ENCODE results near the gene FBXW11.

DNA sequence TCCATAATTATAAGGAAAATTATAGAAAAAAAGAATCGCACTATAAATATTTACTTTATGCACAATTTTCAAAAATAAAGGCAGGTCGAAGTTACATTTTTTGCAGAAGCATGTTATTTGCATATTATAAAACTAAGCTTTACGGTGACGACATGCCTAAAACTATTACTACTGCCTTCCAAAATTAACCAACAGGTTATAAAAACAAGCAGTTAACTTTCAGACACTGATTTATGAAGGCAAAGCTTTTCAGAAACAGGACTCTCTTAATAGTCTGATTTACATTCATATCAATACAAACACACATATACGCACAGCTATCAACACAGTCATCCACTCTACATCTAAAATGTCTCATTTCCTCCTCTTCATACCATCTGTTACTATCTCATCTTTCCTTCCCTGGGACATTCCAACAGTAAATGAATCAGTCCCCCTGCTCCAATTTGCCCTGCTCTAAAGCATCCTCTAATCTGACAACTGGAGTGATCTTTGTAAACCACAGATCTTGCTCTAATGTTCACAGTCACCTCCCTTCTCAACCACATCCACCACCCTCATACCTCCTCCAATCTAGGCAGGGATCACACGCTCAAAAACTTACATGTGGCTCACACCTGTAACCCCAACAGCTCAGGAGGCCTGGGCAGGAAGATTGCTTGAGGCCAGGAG, 21.6 kb downstream of the FBXW11 start:
- TF ChIP-seq, protein P1, sequence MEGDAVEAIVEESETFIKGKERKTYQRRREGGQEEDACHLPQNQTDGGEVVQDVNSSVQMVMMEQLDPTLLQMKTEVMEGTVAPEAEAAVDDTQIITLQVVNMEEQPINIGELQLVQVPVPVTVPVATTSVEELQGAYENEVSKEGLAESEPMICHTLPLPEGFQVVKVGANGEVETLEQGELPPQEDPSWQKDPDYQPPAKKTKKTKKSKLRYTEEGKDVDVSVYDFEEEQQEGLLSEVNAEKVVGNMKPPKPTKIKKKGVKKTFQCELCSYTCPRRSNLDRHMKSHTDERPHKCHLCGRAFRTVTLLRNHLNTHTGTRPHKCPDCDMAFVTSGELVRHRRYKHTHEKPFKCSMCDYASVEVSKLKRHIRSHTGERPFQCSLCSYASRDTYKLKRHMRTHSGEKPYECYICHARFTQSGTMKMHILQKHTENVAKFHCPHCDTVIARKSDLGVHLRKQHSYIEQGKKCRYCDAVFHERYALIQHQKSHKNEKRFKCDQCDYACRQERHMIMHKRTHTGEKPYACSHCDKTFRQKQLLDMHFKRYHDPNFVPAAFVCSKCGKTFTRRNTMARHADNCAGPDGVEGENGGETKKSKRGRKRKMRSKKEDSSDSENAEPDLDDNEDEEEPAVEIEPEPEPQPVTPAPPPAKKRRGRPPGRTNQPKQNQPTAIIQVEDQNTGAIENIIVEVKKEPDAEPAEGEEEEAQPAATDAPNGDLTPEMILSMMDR (optimal IDR thresholded peaks at IDR 0.05 in 1 of 3, IDR thresholded peaks at IDR 0.05 in 1 of 3, conservative IDR thresholded peaks at IDR 0.05 in 1 of 3; ENCODE audit: extremely low read depth in 1 of 3, insufficient read depth in 2 of 3, low read length in 3 of 3), result no peak
- TF ChIP-seq EZH2 (IDR thresholded peaks at IDR 0.05; ENCODE audit: low read length), result no peak

All from keratinocyte (primary cell).